Panc1 (cell line): Measurements from ENCODE around the gene FHIT.

Experiments used
- CTCF ChIP-seq: fragments of 450-650 bp; IDR thresholded peaks from 2 replicates; pipeline ENCODE4 v1.5.1; 2017; ENCODE audit warnings: mild to moderate bottlenecking
- SIN3A ChIP-seq: IDR thresholded peaks from 2 replicates; pipeline ENCODE4 v1.6.1; 2012; ENCODE audit warnings: low read depth, mild to moderate bottlenecking, low read length, moderate library complexity, borderline replicate concordance; ENCODE audit not compliant: insufficient read depth

GRCh38 chr3:60463685-60464084 is 787.6 kb downstream of the FHIT start:
- TF ChIP-seq SIN3A: no peak
- TF ChIP-seq CTCF: no peak
